ENCODE measurements around the gene ZNF790.

Gene ZNF790

GRCh38 chr19:36771261-36772231 lies 66.6 kb downstream of the ZNF790 start:
- no peak for DNase-seq

All from activated CD4-positive, alpha-beta T cell treated with anti-CD3 and anti-CD28 coated beads for 1 hour (primary cell).